D341Med (cell line): ENCODE measurements around the gene RELN.

ENCODE experiments used
- DNase-seq: peaks from one replicate; pipeline ENCODE4 v3.0.0; 2012; ENCODE audit warnings: low spot score

Gene RELN

GRCh38 chr7:103715376-103716120 lies 273.9 kb downstream of the RELN start:
- DNase-seq: no peak

GRCh38 chr7:103714376-103714927 lies 275.0 kb downstream of the RELN start:
- DNase-seq: no peak

GRCh38 chr7:103712991-103713778 lies 276.3 kb downstream of the RELN start:
- DNase-seq: no peak

GRCh38 chr7:103711413-103711812 lies 278.0 kb downstream of the RELN start:
- no peak for DNase-seq

GRCh38 chr7:103710247-103710646 lies 279.2 kb downstream of the RELN start:
- DNase-seq: no peak

GRCh38 chr7:103706805-103707204 lies 282.7 kb downstream of the RELN start:
- no peak for DNase-seq

GRCh38 chr7:103705542-103705941 lies 283.9 kb downstream of the RELN start:
- no peak for DNase-seq

GRCh38 chr7:103704701-103705100 lies 284.8 kb downstream of the RELN start:
- DNase-seq: no peak

- no peak for DNase-seq
These were observed 286.5 kb downstream of the RELN start for GRCh38 chr7:103702982-103703381.

- DNase-seq: no peak
These were observed 287.0 kb downstream of the RELN start for GRCh38 chr7:103702454-103702853.

GRCh38 chr7:103699032-103699431 lies 290.4 kb downstream of the RELN start:
- no peak for DNase-seq

- DNase-seq: no peak
These were observed 291.4 kb downstream of the RELN start for GRCh38 chr7:103698064-103698463.

- DNase-seq: no peak
These were observed 293.9 kb downstream of the RELN start for GRCh38 chr7:103695521-103695920.

- DNase-seq: no peak
These were observed 295.2 kb downstream of the RELN start for GRCh38 chr7:103694304-103694703.

- no peak for DNase-seq
These were observed 298.2 kb downstream of the RELN start for GRCh38 chr7:103691291-103691690.

GRCh38 chr7:103690242-103690974 lies 299.1 kb downstream of the RELN start:
- no peak for DNase-seq

GRCh38 chr7:103689255-103689654 lies 300.2 kb downstream of the RELN start:
- DNase-seq: no peak

- DNase-seq: no peak
These were observed 301.5 kb downstream of the RELN start for GRCh38 chr7:103687951-103688350.

- DNase-seq: no peak
These were observed 302.2 kb downstream of the RELN start for GRCh38 chr7:103687272-103687671.

GRCh38 chr7:103686763-103687162 lies 302.7 kb downstream of the RELN start:
- no peak for DNase-seq

GRCh38 chr7:103686064-103686463 lies 303.4 kb downstream of the RELN start:
- DNase-seq: no peak

- no peak for DNase-seq
These were observed 303.8 kb downstream of the RELN start for GRCh38 chr7:103685646-103686045.
